NCI-H510A (cell line): ENCODE measurements around the gene TSHZ3.

Experiments
- DNase-seq: peaks from one replicate; lab custom pipeline; 2025; lab: John Stamatoyannopoulos, UW

The TSHZ3 gene

GRCh38 chr19:31334849-31335624, 14.2 kb downstream of the TSHZ3 start:
- DNase-seq = no peak

- no peak for DNase-seq
Measured at GRCh38 chr19:31334101-31334848, 15.0 kb downstream of the TSHZ3 start.

GRCh38 chr19:31332096-31332495, 17.1 kb downstream of the TSHZ3 start:
- DNase-seq = no peak

GRCh38 chr19:31331536-31331935, 17.7 kb downstream of the TSHZ3 start:
- no peak for DNase-seq

GRCh38 chr19:31330761-31331160, 18.5 kb downstream of the TSHZ3 start:
- no peak for DNase-seq

- no peak for DNase-seq
Measured at GRCh38 chr19:31330237-31330636, 19.0 kb downstream of the TSHZ3 start.

- DNase-seq = no peak
Measured at GRCh38 chr19:31329819-31330218, 19.4 kb downstream of the TSHZ3 start.

- DNase-seq = no peak
Measured at GRCh38 chr19:31328238-31328637, 21.0 kb downstream of the TSHZ3 start.

- DNase-seq = no peak
Measured at GRCh38 chr19:31326329-31327028, 22.8 kb downstream of the TSHZ3 start.

- DNase-seq = no peak
Measured at GRCh38 chr19:31325342-31325741, 23.9 kb downstream of the TSHZ3 start.

GRCh38 chr19:31319465-31319864, 29.8 kb downstream of the TSHZ3 start:
- no peak for DNase-seq

GRCh38 chr19:31318790-31319425, 30.3 kb downstream of the TSHZ3 start:
- no peak for DNase-seq

- no peak for DNase-seq
Measured at GRCh38 chr19:31317570-31317969, 31.7 kb downstream of the TSHZ3 start.

GRCh38 chr19:31317093-31317492, 32.1 kb downstream of the TSHZ3 start:
- no peak for DNase-seq

GRCh38 chr19:31316201-31316951, 32.9 kb downstream of the TSHZ3 start:
- no peak for DNase-seq

- no peak for DNase-seq
Measured at GRCh38 chr19:31315652-31316051, 33.6 kb downstream of the TSHZ3 start.

GRCh38 chr19:31314849-31315629, 34.2 kb downstream of the TSHZ3 start:
- no peak for DNase-seq

GRCh38 chr19:31314156-31314555, 35.1 kb downstream of the TSHZ3 start:
- no peak for DNase-seq

- DNase-seq = no peak
Measured at GRCh38 chr19:31313291-31314030, 35.8 kb downstream of the TSHZ3 start.

- no peak for DNase-seq
Measured at GRCh38 chr19:31312677-31313244, 36.5 kb downstream of the TSHZ3 start.
